Activated CD8-positive, alpha-beta memory T cell treated with anti-CD3 and anti-CD28 coated beads, Interleukin-2, amount 50 U/mL, for 24 hours (primary cell): ENCODE data around the gene NOS2.
A peak's percentile ranks its signal among the peaks of the same experiment; 100 is the strongest.

Source experiments
- DNase-seq: peaks from one replicate; pipeline ENCODE4 v3.0.0-alpha.2; 2020; ENCODE audit errors: extremely low read depth

The NOS2 gene

DNA sequence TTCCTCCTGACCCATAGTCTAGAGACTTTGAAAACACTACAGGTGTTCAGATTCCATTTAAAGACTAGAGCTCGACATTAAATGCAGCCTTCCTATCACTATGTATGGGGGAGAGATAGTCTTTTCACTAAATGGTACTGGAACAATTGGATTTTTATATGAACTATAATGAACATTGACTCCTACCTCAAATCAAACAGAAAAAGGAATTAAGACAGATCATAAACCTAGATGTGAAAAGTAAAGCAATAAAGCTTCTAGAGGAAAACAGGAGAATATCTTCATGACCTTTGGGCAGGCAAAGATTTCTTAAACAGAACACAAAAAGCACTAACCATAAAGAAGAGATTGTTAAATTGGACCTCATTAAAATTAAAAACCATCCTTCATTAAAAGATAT lies 18.8 kb upstream of the NOS2 start:
- no peak for DNase-seq

DNA sequence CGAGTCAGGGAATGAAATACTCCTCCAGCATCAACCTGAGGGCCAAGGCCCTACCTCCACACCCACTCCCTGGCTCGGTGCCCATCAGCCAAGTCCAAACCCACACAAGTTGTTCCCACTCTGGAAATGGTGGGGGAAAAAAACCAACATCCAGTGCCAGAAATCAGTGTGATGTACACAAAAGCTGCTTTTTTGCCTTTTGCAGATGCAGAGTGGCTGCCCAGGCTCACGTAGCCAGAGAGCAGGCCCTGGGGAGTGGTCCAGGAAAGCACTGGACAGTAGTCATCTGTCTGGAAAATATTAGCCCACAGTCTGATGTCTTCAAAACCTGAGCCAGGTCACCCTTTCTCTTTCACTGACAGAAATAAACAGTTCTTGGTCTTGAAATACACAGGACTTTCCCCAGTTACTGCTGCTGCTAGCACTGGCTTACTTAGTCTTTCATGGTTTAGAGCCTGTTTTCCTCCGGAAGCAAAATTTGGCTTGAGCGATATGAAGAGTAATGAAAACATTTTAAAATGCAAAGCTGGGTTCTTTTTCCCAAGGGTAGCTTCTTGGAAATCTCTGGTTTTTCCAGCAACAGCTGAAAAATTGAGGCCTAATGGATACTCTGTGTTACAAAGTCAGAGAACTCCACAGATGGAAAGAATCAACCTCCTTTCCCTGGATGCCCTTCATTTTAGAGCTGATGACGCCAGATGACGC lies 18.2 kb upstream of the NOS2 start:
- no peak for DNase-seq

DNA sequence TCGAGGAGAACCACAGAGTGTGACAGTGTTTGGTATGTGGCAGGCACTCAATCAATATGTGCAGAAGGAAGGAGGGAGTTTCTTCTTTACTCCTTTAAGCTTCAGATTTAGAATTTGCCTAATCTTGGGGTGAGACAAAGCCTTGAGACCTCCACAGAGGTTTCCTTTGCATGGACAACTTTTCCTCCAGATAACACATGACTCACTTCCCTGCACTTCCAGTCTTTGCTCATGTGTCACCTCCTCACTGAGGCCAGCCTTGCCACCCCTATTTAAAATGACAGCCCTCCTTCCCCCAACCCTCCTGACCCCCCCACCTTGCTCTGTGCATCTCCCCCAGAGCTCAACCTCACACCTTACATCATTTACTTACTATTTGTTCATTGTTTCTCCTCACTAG lies 17.4 kb upstream of the NOS2 start:
- DNase-seq: no peak

DNA sequence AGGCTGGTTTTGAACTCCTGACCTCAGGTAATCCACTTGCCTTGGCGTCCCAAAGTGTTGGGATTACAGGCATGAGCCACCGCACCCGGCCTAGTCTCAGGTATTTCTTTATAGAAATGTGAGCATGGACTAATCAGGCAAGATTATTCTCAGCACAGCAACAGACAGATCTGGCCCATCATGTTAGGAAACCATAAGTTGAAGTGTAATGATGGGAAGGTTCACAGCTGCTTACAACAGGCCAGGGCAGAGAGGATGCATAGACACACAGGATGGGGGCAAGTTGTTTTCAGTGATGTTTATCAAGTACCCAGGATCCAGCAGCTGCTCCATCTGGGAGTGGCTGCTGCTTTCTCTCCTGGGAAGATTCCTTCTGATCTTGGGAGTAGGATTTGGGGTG lies 16.6 kb upstream of the NOS2 start:
- DNase-seq: no peak

DNA sequence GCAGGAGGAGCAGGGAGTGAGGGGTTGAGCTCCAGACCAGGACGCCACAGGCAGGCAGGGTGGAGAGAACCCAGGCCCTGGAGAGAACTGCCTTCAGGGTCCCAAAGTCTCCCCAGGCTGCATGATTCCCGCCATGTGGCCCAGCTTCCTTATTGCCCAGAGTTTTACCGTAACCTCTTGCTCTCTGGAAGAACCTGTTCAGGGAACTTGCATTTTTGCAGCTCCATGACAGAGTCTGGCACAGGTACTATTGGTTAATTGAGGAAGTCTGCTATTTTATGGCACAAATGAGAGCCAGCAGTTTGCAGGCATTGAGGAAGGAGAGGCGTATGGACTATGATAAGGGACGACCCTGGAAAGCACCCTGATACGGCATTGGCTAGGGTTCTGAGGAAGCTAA lies 11.6 kb upstream of the NOS2 start:
- DNase-seq: no peak

DNA sequence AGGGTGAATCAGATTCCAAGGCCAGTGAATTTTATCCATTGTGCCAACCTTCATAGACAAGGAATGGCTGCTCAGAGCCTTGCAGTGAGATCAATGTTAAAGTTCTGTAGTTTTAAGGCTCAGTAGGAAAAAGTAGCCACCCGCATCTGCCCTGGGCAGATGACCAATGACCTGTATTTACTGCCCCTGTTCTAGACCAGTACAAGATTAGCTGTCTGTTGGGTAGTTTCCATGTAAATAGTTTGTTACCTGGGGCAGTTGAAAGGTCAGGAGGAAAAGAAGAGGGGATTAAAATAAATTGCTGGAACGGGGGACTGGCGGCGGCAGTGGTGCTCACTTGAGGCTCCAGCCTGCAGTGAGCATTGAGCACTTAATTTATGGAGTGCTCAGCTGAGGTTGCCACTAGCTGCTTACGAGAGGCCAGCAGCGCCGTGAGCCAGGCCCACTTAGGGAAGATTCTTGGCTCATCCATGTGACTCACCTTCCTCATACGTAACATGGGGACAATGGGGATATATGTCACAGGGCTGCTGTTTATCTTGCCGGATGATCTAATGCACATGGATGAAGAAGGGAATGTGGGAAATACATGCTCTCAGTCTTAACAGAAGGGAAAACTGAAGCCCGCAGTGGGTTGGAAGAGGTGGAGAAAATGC lies 10.7 kb upstream of the NOS2 start:
- no peak for DNase-seq

DNA sequence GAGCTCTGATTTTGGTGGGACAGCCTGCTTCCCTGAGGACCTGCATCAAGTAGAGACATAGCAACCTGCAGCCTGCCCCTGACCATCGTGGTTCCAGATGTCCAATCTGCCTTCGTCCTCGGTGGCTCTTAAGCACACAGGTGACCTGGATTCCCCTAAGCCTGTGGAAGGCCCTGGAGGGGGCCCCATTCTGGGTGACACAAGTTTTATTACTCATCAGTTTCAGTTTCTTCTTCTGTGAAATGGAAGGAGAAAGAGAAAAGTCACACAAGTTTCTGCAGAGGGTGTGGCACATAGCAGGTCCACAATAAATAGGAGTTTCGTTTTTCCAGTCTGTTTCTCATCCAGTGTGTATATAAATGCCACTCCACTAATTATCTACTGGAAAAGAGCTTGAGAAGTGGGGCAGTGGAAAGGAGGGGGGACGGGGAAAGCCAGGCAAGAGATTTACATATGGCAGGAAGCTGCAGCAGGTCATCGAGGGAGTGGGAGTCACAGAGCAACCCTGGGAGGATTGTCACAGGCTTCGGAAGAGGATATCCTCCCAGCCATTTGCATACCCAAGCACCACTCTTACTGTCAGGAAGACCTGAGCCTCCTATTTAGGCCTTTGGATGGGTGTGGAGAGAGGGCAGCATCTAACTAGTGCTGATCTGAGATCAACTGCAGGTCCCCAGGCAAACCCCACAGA lies 10.0 kb upstream of the NOS2 start:
- DNase-seq: no peak

DNA sequence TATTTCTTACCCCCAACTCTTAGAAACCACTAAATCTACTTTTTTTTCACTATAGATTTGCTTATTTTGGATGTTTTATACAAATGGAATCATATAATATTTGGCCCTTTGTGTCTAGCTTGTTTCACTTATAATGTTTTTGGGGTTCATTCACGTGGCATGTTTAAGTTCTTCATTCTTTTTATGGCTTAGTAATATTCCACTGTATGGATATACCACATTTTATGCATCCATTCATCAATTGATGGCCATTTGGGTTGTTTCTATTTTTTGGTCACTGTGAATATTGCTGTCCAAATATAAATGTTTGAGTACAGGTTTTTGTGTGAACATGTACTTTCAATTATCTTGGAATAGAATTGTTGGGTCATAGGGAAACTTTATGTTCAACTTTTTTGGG lies 9.2 kb upstream of the NOS2 start:
- DNase-seq: no peak

DNA sequence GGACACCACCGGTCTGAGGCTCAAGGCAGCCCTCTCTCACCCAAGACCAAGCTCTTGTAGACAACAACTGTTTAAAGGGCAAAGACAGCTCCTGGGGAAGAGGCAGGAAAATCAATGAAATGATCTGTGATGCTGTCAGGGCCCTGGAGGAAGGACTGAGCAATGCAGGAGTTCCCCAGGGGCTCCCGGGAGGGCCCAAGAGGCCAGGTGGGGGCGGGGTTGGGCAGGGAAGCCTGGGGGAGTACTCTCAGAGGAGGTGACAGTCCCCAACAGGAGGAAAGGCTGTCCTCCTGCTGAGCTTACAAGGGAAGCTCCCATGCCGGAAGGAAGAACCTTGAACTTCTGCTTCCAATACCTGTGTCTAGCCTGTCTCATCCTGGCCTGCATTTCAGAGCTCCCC lies 8.3 kb upstream of the NOS2 start:
- DNase-seq: no peak

DNA sequence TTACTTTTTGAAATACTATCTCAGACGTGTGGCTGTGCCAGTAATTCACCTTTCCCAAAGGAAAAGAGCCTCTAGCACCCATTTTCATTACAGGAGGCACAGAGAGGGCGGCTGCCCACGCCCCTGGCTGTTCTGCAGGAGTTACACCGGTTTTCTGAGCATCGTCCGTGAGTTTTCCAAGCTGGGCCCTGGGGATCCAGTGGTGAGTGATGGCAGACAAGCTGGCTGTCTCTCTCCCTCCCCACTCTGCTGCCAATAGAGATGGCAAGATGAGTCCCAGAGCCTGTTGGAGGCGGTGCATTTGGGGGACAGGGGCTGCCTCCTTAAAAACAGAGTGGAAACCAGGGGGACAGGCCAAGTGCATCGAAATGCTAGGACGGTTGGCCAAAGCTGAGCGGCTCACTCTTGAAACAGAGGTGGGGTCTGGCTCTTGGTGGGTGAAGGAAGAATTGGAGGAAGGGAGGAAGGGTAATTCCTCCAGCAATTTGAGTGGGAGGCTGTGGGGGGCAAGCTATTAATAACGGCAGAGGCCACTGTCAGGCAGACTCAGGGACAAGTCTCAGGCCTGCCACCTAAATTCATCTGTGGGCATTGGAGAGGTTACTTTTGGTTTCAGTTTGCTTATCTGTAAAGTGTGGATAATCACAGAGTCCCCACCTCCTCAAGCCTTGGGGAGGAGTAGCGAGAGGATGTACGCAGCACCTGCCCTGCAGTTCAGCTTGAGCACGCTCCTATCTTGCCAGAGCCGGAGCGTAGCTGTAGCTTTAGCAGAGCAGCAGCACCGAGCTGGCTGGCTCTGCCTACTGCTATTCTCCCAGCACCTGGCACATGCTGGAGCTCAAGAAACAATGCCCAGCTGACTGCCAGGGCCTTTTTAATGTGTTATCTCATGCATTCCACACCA lies 7.5 kb upstream of the NOS2 start:
- DNase-seq: no peak

DNA sequence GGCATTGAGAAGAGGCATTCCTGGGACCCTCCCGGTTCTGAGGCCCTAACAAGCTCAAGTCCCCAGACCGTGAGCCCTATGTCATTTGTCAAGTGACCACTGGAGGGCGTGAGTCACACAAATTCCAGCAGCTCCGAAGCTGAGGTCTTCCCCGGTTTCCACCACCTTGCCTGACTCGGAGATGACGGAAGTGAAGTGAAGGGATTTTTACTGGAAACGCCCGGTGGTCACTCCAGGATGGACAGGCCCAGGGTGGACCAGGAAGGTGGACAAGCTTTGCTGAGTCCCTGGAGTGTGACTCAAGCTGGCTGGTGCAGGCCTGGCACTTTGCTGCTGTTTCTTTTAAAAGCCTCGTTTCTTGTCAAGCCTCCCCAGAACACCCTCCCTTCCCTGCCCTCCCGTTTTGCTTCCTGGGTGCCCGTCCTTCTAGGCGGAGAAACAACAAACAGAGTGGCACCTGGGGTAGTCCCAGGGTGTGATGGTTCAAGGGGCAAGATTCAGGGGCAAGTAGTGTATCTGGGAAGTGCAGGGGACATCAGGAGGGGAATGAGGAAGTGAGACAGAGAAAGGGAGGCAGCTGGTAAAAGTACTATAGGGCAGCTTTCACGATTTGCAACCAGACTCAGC lies 5.3 kb upstream of the NOS2 start:
- DNase-seq: peak; percentile 50

DNA sequence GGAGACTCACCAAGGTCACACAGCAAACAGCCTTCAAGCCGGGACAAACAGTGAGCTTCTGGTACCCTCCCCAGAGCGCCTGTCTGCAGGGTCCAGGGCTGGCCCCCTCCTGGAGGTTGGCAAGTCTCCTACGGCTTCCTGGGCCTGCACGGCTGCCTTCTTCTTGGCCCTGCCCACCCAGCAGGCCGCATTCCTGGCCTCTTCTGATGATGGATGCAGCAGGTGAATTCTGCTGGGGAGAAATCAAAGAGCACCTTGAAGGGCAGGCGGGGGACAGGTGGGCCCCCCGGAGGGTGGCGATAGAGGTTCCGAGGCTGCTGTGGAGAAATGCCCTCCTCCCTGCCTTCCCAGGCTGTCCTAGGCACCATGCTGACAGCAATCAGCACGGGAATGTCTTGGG lies 3.8 kb upstream of the NOS2 start:
- DNase-seq: no peak

DNA sequence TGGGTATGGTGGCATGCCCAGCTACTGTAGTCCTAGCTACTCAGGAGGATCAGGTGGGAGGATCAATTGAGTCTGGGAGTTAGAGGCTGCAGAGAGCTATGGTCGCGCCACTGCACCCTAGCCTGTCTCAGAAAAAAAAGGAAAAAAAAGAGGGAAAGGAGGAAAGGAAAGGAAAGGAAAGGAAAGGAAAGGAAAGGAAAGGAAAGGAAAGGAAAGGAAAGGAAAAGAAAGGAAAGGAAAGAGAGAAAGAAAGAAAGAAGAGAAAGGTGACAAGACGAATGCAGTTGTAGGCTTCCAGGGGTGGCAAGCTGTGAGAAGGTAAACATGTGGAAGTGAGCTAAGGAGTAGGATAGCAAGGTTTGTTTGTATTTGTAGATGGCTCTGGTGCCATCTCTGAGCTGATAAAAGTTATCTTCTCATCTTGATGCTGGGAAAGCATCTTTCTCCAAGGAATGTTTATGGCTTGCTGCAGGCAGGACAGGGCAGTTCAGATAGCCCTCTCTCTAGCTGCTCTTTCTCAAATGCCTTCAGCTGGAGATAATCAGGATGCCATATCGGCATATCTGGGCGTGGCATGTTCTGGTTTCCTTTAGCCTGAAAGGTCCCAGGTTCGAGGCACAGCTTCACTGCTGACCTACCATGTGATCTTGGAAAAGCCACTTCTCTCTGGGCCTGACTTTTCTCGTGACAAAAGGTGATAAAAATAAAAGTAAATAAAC lies 2.8 kb upstream of the NOS2 start:
- DNase-seq: no peak

DNA sequence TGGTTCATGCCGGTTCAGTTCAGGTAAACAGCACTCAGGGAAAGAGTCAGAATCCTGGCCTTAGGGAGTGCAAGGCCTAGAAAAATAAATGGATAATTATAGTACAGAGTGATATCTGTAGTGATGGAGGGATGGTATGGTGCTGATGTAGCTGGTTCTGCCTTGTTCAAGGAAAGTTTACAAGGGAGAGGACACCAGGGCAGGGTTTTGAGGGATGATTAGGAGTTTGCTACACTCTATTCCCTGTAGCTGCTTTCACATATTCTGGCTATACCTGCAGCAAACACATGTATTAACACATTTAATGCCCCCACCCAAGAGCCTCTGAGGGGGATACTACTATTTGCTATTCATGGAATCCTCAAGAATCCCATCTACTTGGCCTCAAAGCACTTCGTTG lies 1.7 kb upstream of the NOS2 start:
- DNase-seq: no peak

DNA sequence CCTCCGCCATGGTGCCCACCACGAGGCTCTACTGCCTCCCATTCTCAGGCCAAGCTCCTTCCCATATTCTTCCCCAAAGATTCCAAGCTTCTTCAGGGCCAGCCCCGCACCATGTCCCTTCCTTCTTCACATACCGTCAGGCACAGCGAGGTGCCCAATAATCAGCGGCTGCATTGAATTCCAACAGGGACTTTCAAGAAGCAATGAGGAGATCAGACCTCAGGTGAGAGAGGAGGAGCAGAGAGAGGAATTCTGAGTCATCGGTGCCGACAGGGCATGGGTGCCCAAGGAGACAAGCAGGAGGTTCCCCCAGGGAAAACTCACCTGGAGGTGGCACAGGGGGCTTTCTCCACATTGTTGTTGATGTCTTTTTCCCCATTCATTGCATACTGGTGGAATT lies 2.0 kb downstream of the NOS2 start:
- no peak for DNase-seq

DNA sequence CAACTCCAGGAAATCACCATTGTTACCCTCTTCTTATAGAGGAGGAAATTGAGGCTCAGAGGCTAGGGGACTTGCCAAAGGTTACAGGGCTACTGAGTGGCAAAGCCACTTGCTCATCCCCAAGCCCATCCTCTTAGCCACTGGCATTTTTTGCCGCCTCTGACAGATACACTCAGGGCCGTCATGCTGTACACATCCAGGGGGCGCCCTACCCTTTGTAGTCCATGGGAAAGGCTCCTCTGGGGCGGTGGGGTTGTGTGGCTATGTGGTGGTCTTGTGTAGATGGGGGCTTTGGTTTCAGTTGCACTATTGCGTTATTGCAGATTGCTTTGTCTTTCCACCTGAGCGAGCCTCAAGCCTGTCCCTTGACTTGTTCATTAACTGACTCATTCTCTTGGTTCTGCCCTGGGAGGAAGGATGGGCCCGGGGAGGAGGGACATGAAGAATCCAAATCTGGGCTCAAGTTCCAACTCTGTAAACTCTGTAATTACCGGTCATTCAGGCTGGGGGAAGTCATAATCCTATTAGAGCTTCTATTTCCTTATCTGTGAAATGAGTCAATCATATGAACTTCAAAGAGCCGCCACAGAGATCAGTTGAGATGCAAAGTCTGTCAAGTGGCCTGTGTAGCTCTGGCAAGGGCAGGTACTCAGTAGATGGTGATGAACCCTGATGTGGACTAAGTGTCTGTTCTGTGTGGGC lies 2.8 kb downstream of the NOS2 start:
- no peak for DNase-seq

DNA sequence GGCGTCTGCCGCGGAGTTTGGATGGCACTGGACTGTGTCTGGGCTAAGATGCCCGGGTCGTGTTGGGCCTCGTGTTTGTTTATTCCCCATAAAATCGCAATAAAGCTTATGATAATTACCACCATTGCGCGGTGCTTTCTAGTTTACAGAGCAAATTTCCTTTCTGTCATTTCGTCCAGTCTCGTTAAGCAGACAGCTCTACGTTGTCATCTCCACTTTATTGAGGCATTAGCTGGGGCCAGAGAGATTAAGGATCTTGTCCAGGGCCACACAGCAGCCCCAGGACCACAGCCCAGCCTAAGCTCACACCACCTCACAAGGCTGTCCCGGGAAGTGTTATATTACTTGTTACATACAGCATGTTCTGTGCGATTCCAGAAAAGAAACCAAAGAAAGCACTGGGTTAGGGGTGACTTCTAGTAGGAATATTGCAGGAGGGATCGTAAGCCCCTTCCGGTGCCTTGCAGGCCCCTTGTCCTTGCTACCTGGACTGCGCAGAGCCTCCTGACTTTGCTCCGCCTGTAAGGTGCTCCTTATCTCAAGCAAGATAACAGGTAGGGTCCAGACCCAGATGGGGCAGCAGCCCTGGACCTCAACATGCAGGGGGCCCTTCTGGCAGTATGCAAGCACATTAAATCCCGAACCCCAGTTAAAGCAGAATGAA lies 6.3 kb downstream of the NOS2 start:
- no peak for DNase-seq

DNA sequence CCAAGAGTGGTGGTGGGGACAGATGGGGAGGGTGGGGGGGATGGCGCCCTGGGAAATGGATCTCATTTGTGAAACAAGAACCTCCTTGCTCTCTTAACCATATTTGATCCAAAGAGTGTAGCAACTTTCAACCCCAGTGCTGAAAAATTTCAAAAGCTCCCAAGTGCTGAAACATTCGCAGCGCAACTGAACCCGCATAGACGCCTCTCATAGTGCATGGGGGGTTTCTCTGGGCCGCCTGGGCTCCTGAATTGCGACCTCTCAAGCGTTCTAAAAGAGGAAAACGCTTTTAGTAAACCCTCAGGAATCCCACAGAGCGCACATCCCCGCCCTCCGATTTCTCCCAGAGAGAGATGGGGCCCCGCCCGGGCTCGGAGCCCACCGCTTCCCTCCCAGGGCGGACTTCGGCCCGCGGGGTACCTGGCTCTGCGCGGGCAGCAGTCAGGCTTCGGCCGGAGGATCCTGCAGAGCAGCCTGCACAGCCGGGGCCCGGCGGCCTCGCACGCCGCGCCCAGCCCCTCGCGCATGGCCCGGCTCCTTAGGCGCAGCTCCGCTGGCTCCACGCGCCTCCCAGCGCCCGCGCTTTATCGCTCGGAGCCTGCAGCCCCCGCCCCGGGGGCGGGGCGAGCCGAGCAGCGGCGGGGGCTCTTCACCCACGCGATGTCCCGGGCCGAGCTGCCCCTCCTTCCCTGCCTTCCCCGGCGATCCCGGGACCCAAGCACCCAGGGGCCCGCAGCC lies 7.0 kb downstream of the NOS2 start:
- DNase-seq: no peak

DNA sequence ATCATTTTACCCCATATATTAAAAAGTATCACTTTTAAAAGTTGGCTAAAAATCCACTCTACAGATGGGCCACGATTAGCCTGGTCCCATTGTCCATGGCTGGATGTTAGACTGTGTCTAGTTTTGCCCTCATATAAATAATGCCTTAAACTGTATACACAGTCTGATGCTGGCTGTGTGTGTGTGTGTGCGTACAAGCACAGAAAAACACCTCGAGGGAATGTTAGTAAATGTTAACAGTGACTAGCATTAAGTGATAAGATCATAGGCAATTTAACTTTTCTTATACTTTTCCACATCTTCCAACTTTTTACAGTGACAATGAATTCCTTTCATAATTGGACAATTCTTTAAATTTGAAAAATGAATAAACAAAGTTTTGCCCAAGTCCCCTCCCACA lies 8.2 kb downstream of the NOS2 start:
- DNase-seq: no peak
